Pancreas (tissue), 10 donors: Measurements from ENCODE around the gene SCNN1A. TPM values are rescaled to one million over a fixed set of nuclear protein-coding genes. Genes with fewer than 3 reads are reported as not detected.

Experiments used
- ATAC-seq, 4 donors: fragments of 200-7000 bp; cut with Tn5 transposase; one replicate each; pipeline versions ENCODE4 v1.8.0 to v1.9.1; 2020; ENCODE audit warnings: mild to moderate bottlenecking in 4 of 4, moderate library complexity in 4 of 4
- DNase-seq, 6 donors: peaks; one replicate each; pipeline ENCODE4 v3.0.0-alpha.2; 2020
- FAIRE-seq: peaks from 2 replicates; lab custom pipeline; 2012; peaks lifted over from hg19 to GRCh38; lab: Jason Lieb, UNC
- H3K27ac ChIP-seq, 4 donors: fragments of 200-600 bp; sonication (generic); 1 replicate in 3 of 4; 2 replicates in 1 of 4; pipeline versions ENCODE4 v1.5.0 to v1.8.0; 2020
- H3K27me3 ChIP-seq, 4 donors: fragments of 200-600 bp; one replicate each; pipeline ENCODE4 v1.8.0; 2021
- H3K36me3 ChIP-seq, 3 donors: fragments of 200-600 bp; sonication (generic) in 1 of 3; one replicate each; pipeline versions ENCODE4 v1.5.0 to v1.8.0; 2020 to 2021
- H3K4me1 ChIP-seq, 3 donors: fragments of 200-600 bp; one replicate each; pipeline ENCODE4 v1.8.0; 2021
- H3K4me3 ChIP-seq, 4 donors: fragments of 200-600 bp; sonication (generic) in 2 of 4; one replicate each; pipeline versions ENCODE4 v1.5.0 to v1.8.0; 2020 to 2021
- H3K9me3 ChIP-seq, 4 donors: fragments of 200-600 bp; one replicate each; pipeline ENCODE4 v1.8.0; 2021
- CTCF ChIP-seq, 4 donors: fragments of 200-600 bp; sonication (generic) in 3 of 4; IDR thresholded peaks; one replicate each; pipeline versions ENCODE4 v1.5.0 to v1.8.0; 2021; ENCODE audit warnings: antibody characterized with exemption in 4 of 4
- WGBS, 2 donors: extraction: QIAGEN DNeasy Blood & Tissue Kit; methylation state at CpG; one replicate each; pipeline ENCODE4 v1.1.7; 2013; 5-methylcytosine and 5-hydroxymethylcytosine counted together
- intact Hi-C, 3 donors: fragments of 100-400 bp; cut with DNase I; formaldehyde crosslinking; loops; one replicate each; pipeline versions ENCODE4 v1.11.1 to v1.14.2; 2022
- polyA plus RNA-seq, 2 donors: library from polyadenylated mRNA; stranded (reverse); fragments of 200-250 nt; gene quantifications; one replicate each; pipeline ENCODE4 v1.2.3, GENCODE V29; 2013
- total RNA-seq, 6 donors: library from RNA; stranded (reverse); fragmentation: NEBNext Ultra II Directional in 4 of 6; extraction: Animal tissue kit (Norgen Biotek cat#: 25700) in 4 of 6; gene quantifications; one replicate each; pipeline versions ENCODE4 v1.2.1 to v1.2.4, GENCODE V29; 2021 to 2023
- donor health status: healthy with polysubstance abuse.
- donor health status: DM: no; HTN: no; CAD: no; lungs with moderate emphysema.
- donor health status: DM: no; HTN: no; CAD: no.
- donor health status: control.
- donor health status: control.
- donor health status: Bipolar disorder and iron deficiency.
- donor health status: DM: yes; HTN: yes; CAD: no.
- donor health status: DM: no; HTN: no; CAD: no.
- donor health status: DM: no; HTN: no; CAD: no.
- donor health status: DM: yes; HTN: yes; CAD: no.

SCNN1A gene
- total and polyA plus RNA-seq, 8 donors: 21.0 to 87.8 (median 39.9) TPM

- Histone ChIP-seq H3K4me3 (peak overlapping the region in 3 of 4 donors; percentile 27 to 40 (median 37)), H3K27me3 (no peaks in the 10 kb centered on the region), H3K27ac (peak overlapping the region; percentile 73 to 87 (median 84)), H3K4me1 (peaks cover 20 to 30% (median 22%) of the 10 kb centered on the region in 3 donors), H3K9me3 (no peaks in the 10 kb centered on the region), H3K36me3 (no peaks in the 10 kb centered on the region)
- 75 to 83% methylated on average over 22 to 24 of the region's 24 CpGs for WGBS, 2 donors
- no peak for FAIRE-seq
- intact Hi-C loops: no loop called here
- no peak for DNase-seq
- TF ChIP-seq CTCF (IDR thresholded peaks at IDR 0.05): no peak
- ATAC-seq: no peak
Observed at GRCh38 chr12:6374028-6374785, 1.2 kb downstream of the SCNN1A start.

GRCh38 chr12:6373022-6373787 lies 2.2 kb downstream of the SCNN1A start:
- H3K27me3 ChIP-seq: no peaks in the 10 kb centered on the region
- 49 to 54% methylated on average over 14 of the region's 14 CpGs for WGBS, 2 donors
- no peaks in the 10 kb centered on the region for H3K9me3 ChIP-seq
- TF ChIP-seq CTCF (IDR thresholded peaks at IDR 0.05): no peak
- ATAC-seq (no peak), DNase-seq (no peak), FAIRE-seq (no peak)
- H3K36me3 ChIP-seq: no peaks in the 10 kb centered on the region
- peak overlapping the region in 3 of 4 donors; percentile 27 to 40 (median 37) for H3K4me3 ChIP-seq
- H3K4me1 ChIP-seq: peaks cover 17 to 28% (median 18%) of the 10 kb centered on the region in 3 donors
- intact Hi-C loops: no loop called here
- H3K27ac ChIP-seq: peak overlapping the region in 3 of 4 donors; percentile 1 to 86 (median 81)

- peak overlapping the region in 2 of 4 donors; percentile 37 to 40 for H3K4me3 ChIP-seq
- no peaks in the 10 kb centered on the region for H3K9me3 ChIP-seq
- DNase-seq (peak in 1 of 6 donors; percentile 37), ATAC-seq (peak in 3 of 4 donors; percentile 8 to 24 (median 22)), FAIRE-seq (no peak)
- H3K27ac ChIP-seq: peak overlapping the region in 3 of 4 donors; percentile 17 to 86 (median 81)
- H3K4me1 ChIP-seq: peaks cover 10 to 21% (median 11%) of the 10 kb centered on the region in 3 donors
- TF ChIP-seq CTCF (IDR thresholded peaks at IDR 0.05): no peak
- H3K27me3 ChIP-seq: no peaks in the 10 kb centered on the region
- 46 to 52% methylated on average over 8 of the region's 8 CpGs for WGBS, 2 donors
- no peaks in the 10 kb centered on the region for H3K36me3 ChIP-seq
- intact Hi-C loops: no loop called here
Observed at GRCh38 chr12:6372403-6373003, 2.9 kb downstream of the SCNN1A start.

- ATAC-seq (peak; percentile 12 to 73 (median 65)), FAIRE-seq (no peak), DNase-seq (peak in 4 of 6 donors; percentile 61 to 73 (median 64))
- peak overlapping the region; percentile 35 to 86 (median 64) for H3K27ac ChIP-seq
- intact Hi-C loops: no loop called here
- H3K36me3 ChIP-seq: no peaks in the 10 kb centered on the region
- no peaks in the 10 kb centered on the region for H3K27me3 ChIP-seq
- no peak for TF ChIP-seq CTCF (IDR thresholded peaks at IDR 0.05)
- no peaks in the 10 kb centered on the region for H3K9me3 ChIP-seq
- 42 to 44% methylated on average over 14 to 15 of the region's 15 CpGs for WGBS, 2 donors
- H3K4me1 ChIP-seq: peaks cover 0 to 8% (median 0%) of the 10 kb centered on the region in 3 donors
- H3K4me3 ChIP-seq: no peak overlapping the region
Observed at GRCh38 chr12:6370994-6371754, 4.2 kb downstream of the SCNN1A start.
